Sigmoid colon (tissue), 7 donors: ENCODE data around the gene PNISR. TPM values are rescaled to one million over a fixed set of nuclear protein-coding genes. Genes with fewer than 3 reads are reported as not detected.
A peak's percentile ranks its signal among the peaks of the same experiment; 100 is the strongest.

Experiments used
- DNase-seq: peaks from one replicate; pipeline ENCODE4 v3.0.0-alpha.2; 2019
- H3K27ac ChIP-seq, 4 donors: fragments of 200-600 bp; sonication (generic); one replicate each; pipeline ENCODE4 v1.5.1; 2016 to 2019; ENCODE audit warnings: mild to moderate bottlenecking in 1 of 4
- H3K27me3 ChIP-seq, 3 donors: fragments of 200-600 bp; sonication (generic); one replicate each; pipeline ENCODE4 v1.5.1; 2019; ENCODE audit warnings: mild to moderate bottlenecking in 1 of 3
- H3K36me3 ChIP-seq, 4 donors: fragments of 200-600 bp; sonication (generic); one replicate each; pipeline ENCODE4 v1.5.1; 2016 to 2019
- H3K4me1 ChIP-seq, 4 donors: fragments of 200-600 bp; sonication (generic); one replicate each; pipeline ENCODE4 v1.5.1; 2017 to 2019
- H3K4me3 ChIP-seq, 4 donors: fragments of 200-600 bp; sonication (generic); one replicate each; pipeline ENCODE4 v1.5.1; 2017 to 2019; ENCODE audit warnings: mild to moderate bottlenecking in 2 of 4, moderate library complexity in 1 of 4
- H3K9me3 ChIP-seq, 4 donors: fragments of 200-600 bp in 3 of 4; sonication (generic) in 3 of 4; one replicate each; pipeline versions ENCODE4 v1.5.1 to v1.6.1; 2013 to 2019
- EP300 ChIP-seq, 4 donors: sonication (generic); formaldehyde crosslinking; IDR thresholded peaks; one replicate each; pipeline ENCODE4 v1.6.1; 2017; ENCODE audit warnings: antibody characterized with exemption in 4 of 4
- POLR2A ChIP-seq, 2 donors: fragments of 450-650 bp; IDR thresholded peaks; one replicate each; pipeline ENCODE4 v1.6.1; 2016; ENCODE audit warnings: antibody characterized with exemption in 2 of 2, mild to moderate bottlenecking in 2 of 2, moderate library complexity in 2 of 2
- POLR2AphosphoS5 ChIP-seq, 4 donors: sonication (generic); formaldehyde crosslinking; IDR thresholded peaks; one replicate each; pipeline ENCODE4 v1.6.1; 2017; ENCODE audit warnings: antibody characterized with exemption in 4 of 4
- WGBS, 2 donors: extraction: QIAGEN DNeasy Blood & Tissue Kit; methylation state at CpG; one replicate each; pipeline ENCODE4 v1.1.7; 2013; 5-methylcytosine and 5-hydroxymethylcytosine counted together
- intact Hi-C: fragments of 100-400 bp; cut with DNase I; formaldehyde crosslinking; loops from one replicate; pipeline ENCODE4 v1.15.1; 2023
- polyA plus RNA-seq, 3 donors: library from polyadenylated mRNA; stranded (reverse); fragments of 200-250 nt; gene quantifications; one replicate each; pipeline ENCODE4 v1.2.3, GENCODE V29; 2013
- total RNA-seq, 4 donors: library from RNA; depleted of rRNA; stranded (reverse); fragments of >200 nt; gene quantifications; one replicate each; pipeline ENCODE4 v1.1.0, GENCODE V29; 2016
- TF ChIP-seq, protein P1 (sequence below), 4 experiments: fragments of 450-650 bp in 3 of 4; fragments of 200-600 bp in 1 of 4; IDR thresholded peaks; one replicate each; pipeline ENCODE4 v1.5.1; 2016 to 2019; ENCODE audit warnings: antibody characterized with exemption in 4 of 4, mild to moderate bottlenecking in 3 of 4, moderate library complexity in 2 of 4
- donor health status: healthy with polysubstance abuse.
- donor health status: Bipolar disorder and iron deficiency.
- donor health status: healthy.

PNISR gene
- total and polyA plus RNA-seq, 7 donors: 9.5 to 253 (median 135) TPM

GRCh38 chr6:99397287-99397686, 27.8 kb downstream of the PNISR start:
- no peaks in the 10 kb centered on the region for H3K27me3 ChIP-seq
- TF ChIP-seq, protein P1, sequence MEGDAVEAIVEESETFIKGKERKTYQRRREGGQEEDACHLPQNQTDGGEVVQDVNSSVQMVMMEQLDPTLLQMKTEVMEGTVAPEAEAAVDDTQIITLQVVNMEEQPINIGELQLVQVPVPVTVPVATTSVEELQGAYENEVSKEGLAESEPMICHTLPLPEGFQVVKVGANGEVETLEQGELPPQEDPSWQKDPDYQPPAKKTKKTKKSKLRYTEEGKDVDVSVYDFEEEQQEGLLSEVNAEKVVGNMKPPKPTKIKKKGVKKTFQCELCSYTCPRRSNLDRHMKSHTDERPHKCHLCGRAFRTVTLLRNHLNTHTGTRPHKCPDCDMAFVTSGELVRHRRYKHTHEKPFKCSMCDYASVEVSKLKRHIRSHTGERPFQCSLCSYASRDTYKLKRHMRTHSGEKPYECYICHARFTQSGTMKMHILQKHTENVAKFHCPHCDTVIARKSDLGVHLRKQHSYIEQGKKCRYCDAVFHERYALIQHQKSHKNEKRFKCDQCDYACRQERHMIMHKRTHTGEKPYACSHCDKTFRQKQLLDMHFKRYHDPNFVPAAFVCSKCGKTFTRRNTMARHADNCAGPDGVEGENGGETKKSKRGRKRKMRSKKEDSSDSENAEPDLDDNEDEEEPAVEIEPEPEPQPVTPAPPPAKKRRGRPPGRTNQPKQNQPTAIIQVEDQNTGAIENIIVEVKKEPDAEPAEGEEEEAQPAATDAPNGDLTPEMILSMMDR (IDR thresholded peaks at IDR 0.05): no peak
- TF ChIP-seq POLR2A (IDR thresholded peaks at IDR 0.05) (no peak), EP300 (IDR thresholded peaks at IDR 0.05) (no peak), POLR2AphosphoS5 (IDR thresholded peaks at IDR 0.05) (no peak)
- H3K27ac ChIP-seq: no peak overlapping the region
- no peak overlapping the region for H3K4me3 ChIP-seq
- peaks cover 8 to 53% (median 24%) of the 10 kb centered on the region in 4 donors for H3K36me3 ChIP-seq
- whole genome bisulfite sequencing, 2 donors: 54 to 58% methylated on average over 1 of the region's 1 CpG
- no peaks in the 10 kb centered on the region for H3K9me3 ChIP-seq
- peaks cover 0 to 9% (median 4%) of the 10 kb centered on the region in 4 donors for H3K4me1 ChIP-seq
- intact Hi-C loops: no loop called here
- DNase-seq: no peak

DNA sequence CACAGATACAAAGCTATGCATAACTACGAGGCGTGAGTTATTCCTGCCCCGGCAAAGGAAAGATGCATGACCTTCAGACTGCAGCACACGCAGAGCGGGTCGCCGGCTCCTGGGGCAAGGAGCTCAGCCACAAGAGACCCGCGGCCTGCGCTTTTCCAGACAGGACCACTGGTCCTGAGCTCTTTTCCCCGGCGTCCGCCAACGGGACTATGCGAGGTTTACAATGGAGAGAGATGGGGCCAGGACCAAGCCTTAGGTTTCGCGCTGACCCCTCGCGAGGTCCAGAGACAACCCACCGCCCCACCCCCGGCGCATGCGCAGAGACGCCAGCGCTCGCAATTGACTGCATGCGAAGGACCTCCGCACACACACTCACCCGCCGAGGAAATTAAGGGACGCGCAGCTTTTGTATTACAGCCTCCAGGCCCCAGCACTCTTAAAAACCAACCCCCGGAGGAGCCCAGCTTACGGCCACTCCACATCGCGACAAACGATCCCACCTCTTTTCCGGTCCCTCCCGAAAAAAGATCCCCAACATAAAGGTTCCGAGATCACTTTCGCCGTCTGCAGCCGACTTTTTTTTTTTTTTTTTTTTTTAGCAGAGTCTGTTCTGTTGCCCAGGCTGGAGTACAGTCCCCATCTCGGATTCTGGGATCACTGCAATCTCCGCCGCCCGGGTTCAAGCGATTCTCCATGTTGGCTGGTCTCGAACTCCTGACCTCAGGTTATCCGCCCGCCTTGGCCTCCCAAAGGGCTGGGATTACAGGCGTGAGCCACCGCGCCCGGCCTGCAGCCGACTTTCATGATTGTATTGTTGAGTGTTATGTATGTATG, 31.2 kb downstream of the PNISR start, which contains the start of gene COQ3:
TSS of gene COQ3 (minus strand) at position 498 of the 834 bp plus-strand sequence. CDS start at position 482, 16 bp downstream.
- DNase-seq: peak; percentile 76
- 4 to 10% methylated on average over 56 of the region's 56 CpGs for WGBS, 2 donors
- H3K36me3 ChIP-seq: peaks cover 0 to 19% (median under 1%) of the 10 kb centered on the region in 4 donors
- H3K27me3 ChIP-seq: no peaks in the 10 kb centered on the region
- H3K4me3 ChIP-seq: peak within 1 kb of the TSS; percentile 69 to 88 (median 75)
- H3K9me3 ChIP-seq: no peaks in the 10 kb centered on the region
- intact Hi-C loops: loop anchor here (2.0 kb wide), 2 partner anchors 45 to 59 kb away; partner anchors contain the start of gene FAXC
- H3K27ac ChIP-seq: peak within 1 kb of the TSS; percentile 83 to 86 (median 86)
- TF ChIP-seq, protein P1 (IDR thresholded peaks at IDR 0.05): no peak
- peak in 2 of 4 donors; percentile 18 to 62 for TF ChIP-seq POLR2AphosphoS5 (IDR thresholded peaks at IDR 0.05)
- TF ChIP-seq POLR2A (IDR thresholded peaks at IDR 0.05): no peak
- TF ChIP-seq EP300 (IDR thresholded peaks at IDR 0.05): no peak
- peaks cover 0 to 9% (median 4%) of the 10 kb centered on the region in 4 donors for H3K4me1 ChIP-seq

DNA sequence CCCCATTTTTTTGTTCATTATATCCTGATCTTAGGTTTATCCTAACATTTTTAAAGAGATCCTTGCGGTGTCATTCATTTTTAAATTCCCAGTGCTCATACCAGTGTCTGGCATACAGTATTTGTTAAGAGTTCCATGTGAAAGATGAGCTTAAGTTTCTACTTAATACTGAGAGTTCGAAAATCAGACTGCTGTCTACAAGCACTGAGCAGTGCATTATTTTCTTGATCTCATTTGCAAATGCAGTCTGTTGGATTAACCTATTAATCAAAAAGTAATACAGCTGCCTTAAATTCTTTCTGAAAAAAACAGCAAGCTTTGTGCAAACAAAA, 31.8 kb downstream of the PNISR start:
- DNase-seq: no peak
- Histone ChIP-seq H3K4me3 (peak overlapping the region; percentile 69 to 88 (median 75)), H3K36me3 (peaks cover 0 to 13% (median 0%) of the 10 kb centered on the region in 4 donors), H3K9me3 (no peaks in the 10 kb centered on the region), H3K27me3 (no peaks in the 10 kb centered on the region), H3K4me1 (peaks cover 0 to 9% (median 4%) of the 10 kb centered on the region in 4 donors), H3K27ac (peak overlapping the region; percentile 83 to 86 (median 86))
- TF ChIP-seq, protein P1 (IDR thresholded peaks at IDR 0.05): no peak
- TF ChIP-seq EP300 (IDR thresholded peaks at IDR 0.05) (no peak), POLR2A (IDR thresholded peaks at IDR 0.05) (no peak), POLR2AphosphoS5 (IDR thresholded peaks at IDR 0.05) (no peak)
- intact Hi-C loops: loop anchor here (2.0 kb wide), 1 partner anchor 59 kb away; no protein-coding TSS in a partner anchor
- 27 to 28% methylated on average over 2 of the region's 2 CpGs for WGBS, 2 donors

DNA sequence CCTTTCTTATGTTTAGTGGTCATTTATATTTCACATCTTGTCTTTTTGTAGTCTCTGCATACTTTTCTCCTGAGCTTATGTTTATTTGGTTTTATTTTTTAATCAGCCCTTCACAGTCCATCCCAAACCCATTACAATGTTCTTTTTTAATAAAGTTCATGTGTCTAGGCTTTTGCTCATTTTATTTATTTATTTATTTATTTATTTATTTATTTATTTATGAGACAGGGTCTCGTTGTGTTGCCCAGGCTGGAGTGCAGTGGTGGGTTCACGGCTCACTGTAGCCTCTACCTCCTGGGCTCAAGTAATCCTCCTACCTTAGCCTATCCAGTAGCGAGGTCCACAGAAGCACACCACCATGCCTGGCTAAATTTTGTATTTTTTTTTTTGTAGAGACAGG, 34.2 kb downstream of the PNISR start:
- TF ChIP-seq, protein P1 (IDR thresholded peaks at IDR 0.05): no peak
- no peak for TF ChIP-seq EP300 (IDR thresholded peaks at IDR 0.05)
- no peak for TF ChIP-seq POLR2AphosphoS5 (IDR thresholded peaks at IDR 0.05)
- TF ChIP-seq POLR2A (IDR thresholded peaks at IDR 0.05): no peak
- Histone ChIP-seq H3K4me3 (no peak overlapping the region), H3K27ac (no peak overlapping the region), H3K9me3 (no peaks in the 10 kb centered on the region), H3K4me1 (peaks cover 0 to 9% (median 4%) of the 10 kb centered on the region in 4 donors), H3K36me3 (no peaks in the 10 kb centered on the region), H3K27me3 (no peaks in the 10 kb centered on the region)
- DNase-seq: no peak
- intact Hi-C loops: no loop called here
- 93 to 97% methylated on average over 3 of the region's 3 CpGs for WGBS, 2 donors
